Placental epithelial cell (primary cell): ENCODE results near the gene IFNA8. TPM values are rescaled to one million over a fixed set of nuclear protein-coding genes. Genes with fewer than 3 reads are reported as not detected.

ENCODE experiments used
- total RNA-seq: library from RNA; depleted of rRNA; stranded (reverse); fragments of >200 nt; gene quantifications from 2 replicates; pipeline ENCODE4 v1.2.3, GENCODE V29; 2012

The IFNA8 gene
- total RNA-seq: not detected in 2 replicates

DNA sequence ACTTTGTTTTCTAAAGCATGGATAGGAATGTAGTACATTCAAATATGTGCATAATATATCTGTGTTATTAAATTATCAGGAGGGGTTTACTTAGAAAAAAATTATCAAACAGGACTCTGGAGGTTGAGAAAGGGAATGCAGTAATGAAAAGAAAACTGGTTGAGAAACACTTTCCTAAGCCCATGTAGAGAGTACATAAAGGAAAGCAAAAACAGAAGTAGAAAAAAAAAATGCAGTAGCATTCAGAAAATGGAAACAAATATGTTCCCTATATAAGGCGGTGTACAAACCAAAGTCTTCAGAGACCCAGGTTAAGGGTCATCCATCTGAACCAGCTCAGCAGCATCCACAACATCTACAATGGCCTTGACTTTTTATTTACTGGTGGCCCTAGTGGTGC lies at the start of gene IFNA8:
TSS of gene IFNA8 (plus strand) at position 301 of the 400 bp plus-strand sequence. CDS start at position 361, 60 bp downstream.

DNA sequence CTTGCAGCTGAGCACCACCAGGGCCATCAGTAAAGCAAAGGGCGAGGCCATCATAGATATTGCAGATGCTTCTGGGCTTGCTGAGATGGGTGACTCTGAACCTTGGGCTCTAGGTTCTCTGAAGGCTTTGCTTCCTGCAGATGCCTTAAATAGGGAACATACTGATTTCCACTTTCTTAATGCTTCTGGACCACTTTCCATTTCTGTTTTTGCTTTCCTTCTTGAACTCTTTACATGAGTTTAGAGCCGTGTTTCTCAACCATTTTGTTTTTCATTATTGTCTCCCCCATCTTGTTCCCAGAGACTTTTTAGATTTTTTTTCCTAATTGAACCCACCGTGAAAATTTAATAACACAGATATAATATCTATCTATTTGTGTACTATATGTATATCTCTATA lies 41.0 kb upstream of the IFNA8 start, which contains the start of gene IFNA13:
TSS of gene IFNA13 (minus strand) at position 101 of the 400 bp plus-strand sequence. CDS start at position 54, 47 bp downstream.

DNA sequence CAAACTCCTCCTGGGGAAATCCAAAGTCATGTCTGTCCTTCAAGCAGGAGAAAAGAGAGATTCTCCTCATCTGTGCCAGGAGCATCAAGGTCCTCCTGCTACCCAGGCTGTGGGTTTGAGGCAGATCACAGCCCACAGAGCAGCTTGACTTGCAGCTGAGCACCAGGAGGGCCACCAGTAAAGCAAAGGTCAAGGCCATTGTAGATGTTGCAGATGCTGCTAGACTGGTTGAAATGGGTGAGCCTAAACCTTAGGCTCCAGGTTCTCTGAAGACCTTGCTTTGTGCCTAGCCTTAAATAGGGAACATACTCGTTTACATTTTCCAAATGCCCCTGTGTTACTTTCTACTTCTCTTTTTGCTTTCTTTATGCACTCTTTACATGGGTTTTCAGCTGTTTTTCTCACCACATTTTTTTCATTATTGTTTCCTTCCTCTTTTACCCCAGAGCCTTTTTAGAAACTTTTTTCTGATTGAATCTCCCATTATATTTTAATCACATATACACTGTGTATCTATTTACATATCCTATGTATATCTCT lies 23.7 kb upstream of the IFNA8 start, which contains the start of gene IFNA2:
TSS of gene IFNA2 (minus strand) at position 268 of the 540 bp plus-strand sequence. CDS start at position 199, 69 bp downstream.

DNA sequence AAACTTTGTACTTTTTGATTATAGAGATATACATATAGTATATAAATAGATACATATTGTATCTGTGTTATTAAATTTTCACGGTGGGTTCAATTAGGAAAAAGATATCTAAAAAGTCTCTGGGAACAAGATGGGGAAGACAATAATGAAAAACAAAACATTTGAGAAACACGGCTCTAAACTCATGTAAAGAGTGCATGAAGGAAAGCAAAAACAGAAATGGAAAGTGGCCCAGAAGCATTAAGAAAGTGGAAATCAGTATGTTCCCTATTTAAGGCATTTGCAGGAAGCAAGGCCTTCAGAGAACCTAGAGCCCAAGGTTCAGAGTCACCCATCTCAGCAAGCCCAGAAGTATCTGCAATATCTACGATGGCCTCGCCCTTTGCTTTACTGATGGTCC lies 31.2 kb downstream of the IFNA8 start, which contains the start of gene IFNA1:
TSS of gene IFNA1 (plus strand) at position 301 of the 400 bp plus-strand sequence. CDS start at position 370, 69 bp downstream.

Other genes starting within 250 kb of the IFNA8 start
- not detected in 2 replicates for gene IFNA21, start 242.5 kb upstream of the IFNA8 start, total RNA-seq
- gene IFNA4, start 221.5 kb upstream of the IFNA8 start, total RNA-seq: not detected in 2 replicates
- not detected in 2 replicates for gene IFNA7, start 206.9 kb upstream of the IFNA8 start, total RNA-seq
- not detected in 2 replicates for gene IFNA10, start 202.0 kb upstream of the IFNA8 start, total RNA-seq
- gene IFNA16, start 191.8 kb upstream of the IFNA8 start, total RNA-seq: not detected in 2 replicates
- not detected in 2 replicates for gene IFNA17, start 180.9 kb upstream of the IFNA8 start, total RNA-seq
- gene IFNA14, start 169.1 kb upstream of the IFNA8 start, total RNA-seq: not detected in 2 replicates
- not detected in 2 replicates for gene IFNA5, start 103.8 kb upstream of the IFNA8 start, total RNA-seq
- gene KLHL9, start 73.7 kb upstream of the IFNA8 start, total RNA-seq: 34.2 and 43.8 TPM in 2 replicates
- gene IFNA6, start 58.2 kb upstream of the IFNA8 start, total RNA-seq: not detected in 2 replicates
- gene IFNA13, start 41.1 kb upstream of the IFNA8 start, total RNA-seq: under 0.01 TPM in 1 of 2 replicates, not detected in the other
- not detected in 2 replicates for gene IFNA2, start 23.7 kb upstream of the IFNA8 start, total RNA-seq
- not detected in 2 replicates for gene IFNA1, start 31.3 kb downstream of the IFNA8 start, total RNA-seq
- 0.11 and 0.79 TPM in 2 replicates for gene IFNE, start 73.2 kb downstream of the IFNA8 start, total RNA-seq